ENCODE data around the gene CCT5. TPM values are rescaled to one million over a fixed set of nuclear protein-coding genes. Genes with fewer than 3 reads are reported as not detected.
A peak's percentile ranks its signal among the peaks of the same experiment; 100 is the strongest.

The CCT5 gene
- total RNA-seq, 1 donor from 2014 or later: 223 TPM

- no peak for DNase-seq (ENCODE audit: low spot score, unreplicated experiment)
- no peaks in the 10 kb centered on the region for H3K9me3 Mint-ChIP-seq (ENCODE audit: low read depth)
- TF ChIP-seq, protein P1, sequence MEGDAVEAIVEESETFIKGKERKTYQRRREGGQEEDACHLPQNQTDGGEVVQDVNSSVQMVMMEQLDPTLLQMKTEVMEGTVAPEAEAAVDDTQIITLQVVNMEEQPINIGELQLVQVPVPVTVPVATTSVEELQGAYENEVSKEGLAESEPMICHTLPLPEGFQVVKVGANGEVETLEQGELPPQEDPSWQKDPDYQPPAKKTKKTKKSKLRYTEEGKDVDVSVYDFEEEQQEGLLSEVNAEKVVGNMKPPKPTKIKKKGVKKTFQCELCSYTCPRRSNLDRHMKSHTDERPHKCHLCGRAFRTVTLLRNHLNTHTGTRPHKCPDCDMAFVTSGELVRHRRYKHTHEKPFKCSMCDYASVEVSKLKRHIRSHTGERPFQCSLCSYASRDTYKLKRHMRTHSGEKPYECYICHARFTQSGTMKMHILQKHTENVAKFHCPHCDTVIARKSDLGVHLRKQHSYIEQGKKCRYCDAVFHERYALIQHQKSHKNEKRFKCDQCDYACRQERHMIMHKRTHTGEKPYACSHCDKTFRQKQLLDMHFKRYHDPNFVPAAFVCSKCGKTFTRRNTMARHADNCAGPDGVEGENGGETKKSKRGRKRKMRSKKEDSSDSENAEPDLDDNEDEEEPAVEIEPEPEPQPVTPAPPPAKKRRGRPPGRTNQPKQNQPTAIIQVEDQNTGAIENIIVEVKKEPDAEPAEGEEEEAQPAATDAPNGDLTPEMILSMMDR (IDR thresholded peaks at IDR 0.05; ENCODE audit: unreplicated experiment): no peak
- H3K4me1 Mint-ChIP-seq (ENCODE audit: low read depth): peaks cover 2% of the 10 kb centered on the region
- H3K4me3 Mint-ChIP-seq (ENCODE audit: low read depth): no peak overlapping the region
- no peak overlapping the region for H3K27ac Mint-ChIP-seq
- peaks cover 35% of the 10 kb centered on the region for H3K36me3 Mint-ChIP-seq (ENCODE audit: insufficient read depth)
- no peaks in the 10 kb centered on the region for H3K27me3 Mint-ChIP-seq
These were observed 11.0 kb downstream of the CCT5 start for GRCh38 chr5:10261065-10261464.

DNA sequence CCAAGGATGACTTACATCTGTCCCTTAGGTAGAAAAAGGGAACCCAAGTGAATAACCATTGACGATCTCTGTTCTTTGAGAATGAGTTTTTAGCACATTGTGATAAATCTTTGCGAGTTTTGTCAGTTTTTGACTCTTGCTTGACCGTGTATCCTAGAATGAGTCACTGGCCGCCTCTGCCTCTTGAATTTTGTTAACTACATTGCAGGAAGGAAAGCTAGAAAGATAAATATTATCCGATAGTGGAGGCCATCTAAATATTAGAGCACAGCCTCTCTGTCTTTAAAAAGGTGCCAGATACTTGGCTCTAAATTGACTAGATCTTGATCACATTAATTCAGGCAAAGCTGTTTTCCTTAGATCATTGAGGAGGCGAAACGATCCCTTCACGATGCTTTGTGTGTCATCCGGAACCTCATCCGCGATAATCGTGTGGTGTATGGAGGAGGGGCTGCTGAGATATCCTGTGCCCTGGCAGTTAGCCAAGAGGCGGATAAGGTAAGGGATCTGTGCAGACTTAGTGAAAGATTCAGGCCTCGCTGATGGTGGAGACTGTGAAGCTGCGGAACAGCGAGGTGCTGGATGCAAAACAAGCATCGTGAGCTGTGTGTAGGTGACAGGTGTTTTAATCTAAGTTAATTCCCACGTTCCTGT, 12.2 kb downstream of the CCT5 start:
- Mint-ChIP-seq H3K27ac (no peak overlapping the region), H3K4me3 (ENCODE audit: low read depth) (no peak overlapping the region), H3K4me1 (ENCODE audit: low read depth) (peaks cover 1% of the 10 kb centered on the region), H3K27me3 (no peaks in the 10 kb centered on the region), H3K36me3 (ENCODE audit: insufficient read depth) (peaks cover 37% of the 10 kb centered on the region), H3K9me3 (ENCODE audit: low read depth) (no peaks in the 10 kb centered on the region)
- no peak for DNase-seq (ENCODE audit: low spot score, unreplicated experiment)
- TF ChIP-seq, protein P1 (IDR thresholded peaks at IDR 0.05; ENCODE audit: unreplicated experiment): no peak

- Mint-ChIP-seq H3K27me3 (no peaks in the 10 kb centered on the region), H3K36me3 (ENCODE audit: insufficient read depth) (peaks cover 32% of the 10 kb centered on the region), H3K4me3 (ENCODE audit: low read depth) (no peak overlapping the region), H3K4me1 (ENCODE audit: low read depth) (no peaks in the 10 kb centered on the region), H3K27ac (no peak overlapping the region), H3K9me3 (ENCODE audit: low read depth) (no peaks in the 10 kb centered on the region)
- DNase-seq (ENCODE audit: low spot score, unreplicated experiment): no peak
- TF ChIP-seq, protein P1 (IDR thresholded peaks at IDR 0.05; ENCODE audit: unreplicated experiment): no peak
These were observed 12.9 kb downstream of the CCT5 start for GRCh38 chr5:10262995-10263394.

- Mint-ChIP-seq H3K36me3 (ENCODE audit: insufficient read depth) (peaks cover 23% of the 10 kb centered on the region), H3K27me3 (no peaks in the 10 kb centered on the region), H3K9me3 (ENCODE audit: low read depth) (no peaks in the 10 kb centered on the region), H3K27ac (no peak overlapping the region), H3K4me3 (ENCODE audit: low read depth) (no peak overlapping the region), H3K4me1 (ENCODE audit: low read depth) (no peaks in the 10 kb centered on the region)
- TF ChIP-seq, protein P1 (IDR thresholded peaks at IDR 0.05; ENCODE audit: unreplicated experiment): no peak
- no peak for DNase-seq (ENCODE audit: low spot score, unreplicated experiment)
These were observed 14.5 kb downstream of the CCT5 start for GRCh38 chr5:10264604-10265003.

- TF ChIP-seq, protein P1 (IDR thresholded peaks at IDR 0.05; ENCODE audit: unreplicated experiment): no peak
- no peak for DNase-seq (ENCODE audit: low spot score, unreplicated experiment)
- Mint-ChIP-seq H3K9me3 (ENCODE audit: low read depth) (no peaks in the 10 kb centered on the region), H3K36me3 (ENCODE audit: insufficient read depth) (peaks cover 19% of the 10 kb centered on the region), H3K4me1 (ENCODE audit: low read depth) (no peaks in the 10 kb centered on the region), H3K27me3 (no peaks in the 10 kb centered on the region), H3K4me3 (ENCODE audit: low read depth) (no peak overlapping the region), H3K27ac (peak overlapping the region; percentile 52)
These were observed 15.4 kb downstream of the CCT5 start for GRCh38 chr5:10265245-10266109.

Data from progenitor cell of endocrine pancreas (in vitro differentiated cells).